ENCODE results near the gene CACNG4. TPM values are rescaled to one million over a fixed set of nuclear protein-coding genes. Genes with fewer than 3 reads are reported as not detected.

CACNG4 gene
- total RNA-seq, 6 donors from 2014 or later: 2.1 to 27.8 (median 8.0) TPM

DNA sequence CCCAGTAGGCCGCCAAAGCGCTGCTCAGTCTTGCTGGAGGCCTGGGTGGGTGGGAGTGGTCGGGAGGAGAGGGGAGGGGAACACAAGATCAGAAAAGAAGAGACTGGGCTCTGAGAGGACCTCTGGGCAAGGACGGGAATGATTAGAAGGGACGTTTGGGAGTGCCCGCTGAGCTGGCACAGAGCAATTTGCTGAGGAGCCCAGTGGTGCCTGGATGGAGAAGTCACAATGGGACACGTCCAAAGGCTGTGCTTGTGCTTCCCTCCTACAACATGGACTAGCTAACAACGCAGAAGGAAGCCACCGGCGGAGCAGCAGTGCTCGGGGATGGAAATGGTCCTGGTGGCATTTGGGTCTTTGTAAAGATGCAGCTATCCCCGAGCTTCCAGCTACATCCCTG is 45.6 kb upstream of the CACNG4 start:
- DNase-seq (no peak), ATAC-seq (ENCODE audit: low FRiP score in 2 of 2) (no peak)
- 79 to 87% methylated on average over 12 of the region's 12 CpGs for WGBS, 2 donors
- Histone ChIP-seq H3K36me3 (no peaks in the 10 kb centered on the region), H3K9me3 (no peaks in the 10 kb centered on the region), H3K4me1 (no peaks in the 10 kb centered on the region), H3K4me3 (no peak overlapping the region), H3K27me3 (no peaks in the 10 kb centered on the region), H3K27ac (no peak overlapping the region)
- no peak for TF ChIP-seq POLR2A (IDR thresholded peaks at IDR 0.05)
- TF ChIP-seq EP300 (IDR thresholded peaks at IDR 0.05): no peak
- TF ChIP-seq POLR2AphosphoS5 (IDR thresholded peaks at IDR 0.05): no peak
- TF ChIP-seq, protein P1, sequence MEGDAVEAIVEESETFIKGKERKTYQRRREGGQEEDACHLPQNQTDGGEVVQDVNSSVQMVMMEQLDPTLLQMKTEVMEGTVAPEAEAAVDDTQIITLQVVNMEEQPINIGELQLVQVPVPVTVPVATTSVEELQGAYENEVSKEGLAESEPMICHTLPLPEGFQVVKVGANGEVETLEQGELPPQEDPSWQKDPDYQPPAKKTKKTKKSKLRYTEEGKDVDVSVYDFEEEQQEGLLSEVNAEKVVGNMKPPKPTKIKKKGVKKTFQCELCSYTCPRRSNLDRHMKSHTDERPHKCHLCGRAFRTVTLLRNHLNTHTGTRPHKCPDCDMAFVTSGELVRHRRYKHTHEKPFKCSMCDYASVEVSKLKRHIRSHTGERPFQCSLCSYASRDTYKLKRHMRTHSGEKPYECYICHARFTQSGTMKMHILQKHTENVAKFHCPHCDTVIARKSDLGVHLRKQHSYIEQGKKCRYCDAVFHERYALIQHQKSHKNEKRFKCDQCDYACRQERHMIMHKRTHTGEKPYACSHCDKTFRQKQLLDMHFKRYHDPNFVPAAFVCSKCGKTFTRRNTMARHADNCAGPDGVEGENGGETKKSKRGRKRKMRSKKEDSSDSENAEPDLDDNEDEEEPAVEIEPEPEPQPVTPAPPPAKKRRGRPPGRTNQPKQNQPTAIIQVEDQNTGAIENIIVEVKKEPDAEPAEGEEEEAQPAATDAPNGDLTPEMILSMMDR (IDR thresholded peaks at IDR 0.05): no peak

GRCh38 chr17:66920435-66920834 is 44.1 kb upstream of the CACNG4 start:
- 80 to 82% methylated on average over 9 of the region's 9 CpGs for WGBS, 2 donors
- no peak for ATAC-seq (ENCODE audit: low FRiP score in 2 of 2)
- Histone ChIP-seq H3K4me3 (no peak overlapping the region), H3K9me3 (no peaks in the 10 kb centered on the region), H3K27ac (no peak overlapping the region), H3K4me1 (no peaks in the 10 kb centered on the region), H3K27me3 (no peaks in the 10 kb centered on the region), H3K36me3 (no peaks in the 10 kb centered on the region)
- TF ChIP-seq POLR2A (IDR thresholded peaks at IDR 0.05): no peak
- no peak for TF ChIP-seq EP300 (IDR thresholded peaks at IDR 0.05)
- TF ChIP-seq, protein P1 (IDR thresholded peaks at IDR 0.05): no peak
- no peak for TF ChIP-seq POLR2AphosphoS5 (IDR thresholded peaks at IDR 0.05)
- DNase-seq: no peak

DNA sequence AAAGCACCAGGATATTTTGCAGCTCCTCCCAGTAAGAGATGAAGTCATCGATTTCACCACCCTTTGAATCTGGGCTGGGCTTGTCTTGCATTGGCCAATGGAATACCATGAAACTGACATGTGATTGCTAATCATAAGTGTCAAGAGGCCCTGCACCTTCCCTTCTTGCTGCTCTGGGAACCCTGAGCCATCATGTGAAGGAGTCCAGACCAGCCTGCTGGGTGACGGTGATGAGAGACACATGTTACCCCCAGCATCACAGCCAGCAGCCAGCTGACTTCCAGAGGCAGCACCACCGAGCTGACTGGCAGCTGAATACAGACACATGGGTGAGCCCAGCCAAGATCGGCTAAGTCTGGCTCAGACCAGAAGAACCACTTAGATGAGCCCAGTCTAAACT is 43.6 kb upstream of the CACNG4 start:
- WGBS, 2 donors: 78 to 81% methylated on average over 3 to 4 of the region's 4 CpGs
- no peak for ATAC-seq (ENCODE audit: low FRiP score in 2 of 2)
- Histone ChIP-seq H3K4me3 (no peak overlapping the region), H3K27ac (no peak overlapping the region), H3K27me3 (no peaks in the 10 kb centered on the region), H3K4me1 (no peaks in the 10 kb centered on the region), H3K9me3 (no peaks in the 10 kb centered on the region), H3K36me3 (no peaks in the 10 kb centered on the region)
- TF ChIP-seq POLR2A (IDR thresholded peaks at IDR 0.05): no peak
- no peak for TF ChIP-seq EP300 (IDR thresholded peaks at IDR 0.05)
- no peak for TF ChIP-seq POLR2AphosphoS5 (IDR thresholded peaks at IDR 0.05)
- TF ChIP-seq, protein P1 (IDR thresholded peaks at IDR 0.05): no peak
- DNase-seq: no peak

DNA sequence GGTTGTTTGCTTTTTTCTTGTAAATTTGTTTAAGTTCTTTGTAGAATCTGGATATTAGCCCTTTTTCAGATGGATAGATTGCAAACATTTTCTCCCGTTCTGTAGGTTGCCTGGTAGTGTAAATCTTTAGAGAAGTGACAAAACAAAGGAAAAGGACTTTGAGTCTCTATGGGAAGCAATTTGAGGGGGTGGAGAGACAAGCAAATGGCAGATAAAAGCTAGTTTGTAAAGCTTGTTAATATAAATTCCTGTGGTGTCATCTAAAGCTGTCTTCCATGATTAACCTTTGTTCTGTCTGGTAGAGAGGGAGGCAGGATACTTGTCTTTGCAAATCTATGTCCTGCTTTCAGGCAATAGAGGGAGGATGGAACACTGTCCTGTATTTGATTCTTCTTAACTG is 40.6 kb upstream of the CACNG4 start:
- DNase-seq (no peak), ATAC-seq (ENCODE audit: low FRiP score in 2 of 2) (no peak)
- Histone ChIP-seq H3K27ac (no peak overlapping the region), H3K27me3 (no peaks in the 10 kb centered on the region), H3K4me1 (no peaks in the 10 kb centered on the region), H3K9me3 (no peaks in the 10 kb centered on the region), H3K4me3 (no peak overlapping the region), H3K36me3 (no peaks in the 10 kb centered on the region)
- 53 to 55% methylated on average over 1 of the region's 1 CpG for WGBS, 2 donors
- TF ChIP-seq EP300 (IDR thresholded peaks at IDR 0.05): no peak
- TF ChIP-seq POLR2AphosphoS5 (IDR thresholded peaks at IDR 0.05): no peak
- no peak for TF ChIP-seq POLR2A (IDR thresholded peaks at IDR 0.05)

DNA sequence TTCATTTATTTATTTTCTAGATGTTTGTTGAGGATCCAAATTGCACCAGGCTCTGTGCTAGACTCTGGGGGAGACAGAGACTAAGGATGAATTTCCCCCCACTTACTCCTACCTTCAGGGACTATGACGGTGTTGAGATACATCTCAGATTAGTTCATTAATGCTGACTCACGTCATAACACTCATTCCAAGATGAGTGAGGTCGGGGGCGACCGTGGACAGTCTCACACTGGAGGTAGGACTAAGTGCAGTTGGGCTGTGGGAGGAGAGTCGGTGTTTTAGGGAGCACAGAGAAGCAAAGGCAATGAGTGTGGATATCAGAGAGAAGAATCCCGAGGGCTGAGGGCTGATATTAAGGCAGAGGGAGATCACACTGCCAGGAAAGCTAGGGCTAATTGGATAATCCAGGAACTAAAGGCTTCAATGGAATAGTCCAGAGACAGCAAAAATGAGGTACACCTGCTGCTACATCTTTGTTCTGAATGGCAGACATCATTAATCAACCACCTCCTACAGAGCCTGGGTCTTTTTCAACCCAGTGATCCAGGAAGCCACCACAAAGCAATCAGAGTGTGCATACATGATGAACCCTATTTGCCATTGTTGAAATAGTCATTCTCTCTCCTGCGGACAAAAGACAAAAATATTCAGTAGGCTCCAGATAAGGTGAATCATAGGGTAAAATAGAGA is 38.6 kb upstream of the CACNG4 start:
- WGBS, 2 donors: 75 to 88% methylated on average over 8 of the region's 8 CpGs
- ATAC-seq (ENCODE audit: low FRiP score in 2 of 2) (no peak), DNase-seq (no peak)

More for the DNA sequence above, 38.6 kb upstream of the CACNG4 start:
- H3K36me3 ChIP-seq: no peaks in the 10 kb centered on the region
- H3K27ac ChIP-seq: no peak overlapping the region
- H3K4me1 ChIP-seq: no peaks in the 10 kb centered on the region
- H3K27me3 ChIP-seq: no peaks in the 10 kb centered on the region
- no peak for TF ChIP-seq EP300 (IDR thresholded peaks at IDR 0.05)
- TF ChIP-seq, protein P1 (IDR thresholded peaks at IDR 0.05): no peak
- no peak for TF ChIP-seq POLR2AphosphoS5 (IDR thresholded peaks at IDR 0.05)
- TF ChIP-seq POLR2A (IDR thresholded peaks at IDR 0.05): no peak
- H3K9me3 ChIP-seq: no peaks in the 10 kb centered on the region
- no peak overlapping the region for H3K4me3 ChIP-seq

Data from upper lobe of left lung (tissue), 6 donors.